Brain pericyte (primary cell): ENCODE measurements around the gene NOTCH1.

ENCODE experiments used
- DNase-seq: peaks from one replicate; pipeline ENCODE4 v3.0.0-alpha.2; 2012; ENCODE audit warnings: low read depth, low spot score

NOTCH1 gene

GRCh38 chr9:136501686-136502085 is 44.2 kb downstream of the NOTCH1 start:
- no peak for DNase-seq

GRCh38 chr9:136499935-136500910 is 45.6 kb downstream of the NOTCH1 start:
- DNase-seq, result no peak

- DNase-seq, result no peak
Measured at GRCh38 chr9:136499071-136499934, 46.5 kb downstream of the NOTCH1 start.

- no peak for DNase-seq
Measured at GRCh38 chr9:136497916-136498695, 47.7 kb downstream of the NOTCH1 start.

- no peak for DNase-seq
Measured at GRCh38 chr9:136496801-136497620, 48.8 kb downstream of the NOTCH1 start.

GRCh38 chr9:136496181-136496580 is 49.7 kb downstream of the NOTCH1 start:
- DNase-seq, result no peak

- DNase-seq, result no peak
Measured at GRCh38 chr9:136495238-136495800, 50.5 kb downstream of the NOTCH1 start.

- no peak for DNase-seq
Measured at GRCh38 chr9:136494531-136495215, 51.2 kb downstream of the NOTCH1 start.

- DNase-seq, result no peak
Measured at GRCh38 chr9:136494012-136494411, 51.8 kb downstream of the NOTCH1 start.

GRCh38 chr9:136493567-136493971 is 52.3 kb downstream of the NOTCH1 start:
- no peak for DNase-seq

GRCh38 chr9:136492978-136493522 is 52.8 kb downstream of the NOTCH1 start:
- DNase-seq, result no peak

- no peak for DNase-seq
Measured at GRCh38 chr9:136489731-136490130, 56.1 kb downstream of the NOTCH1 start.

GRCh38 chr9:136488247-136489214 is 57.3 kb downstream of the NOTCH1 start:
- DNase-seq, result no peak

- DNase-seq, result no peak
Measured at GRCh38 chr9:136487672-136488071, 58.2 kb downstream of the NOTCH1 start.

GRCh38 chr9:136486823-136487620 is 58.8 kb downstream of the NOTCH1 start:
- DNase-seq, result no peak

GRCh38 chr9:136486131-136486530 is 59.7 kb downstream of the NOTCH1 start:
- no peak for DNase-seq
